Cardiac muscle cell (in vitro differentiated cells and primary cell): ENCODE results near the gene TCTN3. TPM values are rescaled to one million over a fixed set of nuclear protein-coding genes. Genes with fewer than 3 reads are reported as not detected.
A peak's percentile ranks its signal among the peaks of the same experiment; 100 is the strongest.
"Not testable (repeated sequence)": the region's sequence is repeated elsewhere in the genome, so short reads cannot be mapped to it uniquely, and the experiment has no call there.

ENCODE experiments used
- DNase-seq, 2 donors: peaks; one replicate each; pipeline versions ENCODE4 v3.0.0 to v3.0.0-alpha.2; 2010 to 2017; ENCODE audit warnings: low read depth in 1 of 2, low spot score in 1 of 2
- H3K27ac ChIP-seq: fragments of 200-600 bp; sonication (generic); 2 replicates; pipeline ENCODE4 v1.5.1; 2016
- H3K27me3 ChIP-seq: fragments of 200-600 bp; sonication (generic); 2 replicates; pipeline ENCODE4 v1.6.0; 2016; ENCODE audit warnings: control low read depth
- H3K36me3 ChIP-seq: fragments of 200-600 bp; sonication (generic); 2 replicates; pipeline ENCODE4 v1.5.1; 2016; ENCODE audit warnings: control low read depth
- H3K4me1 ChIP-seq: fragments of 200-600 bp; sonication (generic); 2 replicates; pipeline ENCODE4 v1.8.1; 2017; ENCODE audit warnings: low read depth, mild to moderate bottlenecking, mixed run types
- H3K4me3 ChIP-seq: fragments of 200-600 bp; sonication (generic); 2 replicates; pipeline ENCODE4 v1.5.1; 2016; ENCODE audit warnings: mild to moderate bottlenecking
- H3K9me3 ChIP-seq: fragments of 200-600 bp; sonication (generic); 2 replicates; pipeline ENCODE4 v1.5.1; 2017; ENCODE audit warnings: low read depth, mild to moderate bottlenecking, control low read depth
- polyA plus RNA-seq: library from polyadenylated mRNA; unstranded; fragments of >200 nt; fragmentation: Nextera tagmentation; extraction: Ambion mirVana; gene quantifications from 2 replicates; pipeline ENCODE4 v1.2.1, GENCODE V29; 2016
- total RNA-seq: library from RNA; depleted of rRNA; stranded (reverse); fragments of >200 nt; gene quantifications from 2 replicates; pipeline ENCODE4 v1.2.3, GENCODE V29; 2016
- TF ChIP-seq, protein P1 (sequence below): IDR thresholded peaks from 2 replicates; pipeline ENCODE4 v1.5.1; 2012; ENCODE audit warnings: low read depth, mild to moderate bottlenecking, low read length

TCTN3 gene
- total and polyA plus RNA-seq, 2 experiments from 2014 or later: 21.9 to 40.6 TPM

- H3K4me3 ChIP-seq: no peak overlapping the region
- H3K36me3 ChIP-seq: no peaks in the 10 kb centered on the region
- no peak overlapping the region for H3K27ac ChIP-seq
- DNase-seq: no peak
- peaks cover 3% of the 10 kb centered on the region for H3K4me1 ChIP-seq
- H3K9me3 ChIP-seq: no peaks in the 10 kb centered on the region
- TF ChIP-seq, protein P1, sequence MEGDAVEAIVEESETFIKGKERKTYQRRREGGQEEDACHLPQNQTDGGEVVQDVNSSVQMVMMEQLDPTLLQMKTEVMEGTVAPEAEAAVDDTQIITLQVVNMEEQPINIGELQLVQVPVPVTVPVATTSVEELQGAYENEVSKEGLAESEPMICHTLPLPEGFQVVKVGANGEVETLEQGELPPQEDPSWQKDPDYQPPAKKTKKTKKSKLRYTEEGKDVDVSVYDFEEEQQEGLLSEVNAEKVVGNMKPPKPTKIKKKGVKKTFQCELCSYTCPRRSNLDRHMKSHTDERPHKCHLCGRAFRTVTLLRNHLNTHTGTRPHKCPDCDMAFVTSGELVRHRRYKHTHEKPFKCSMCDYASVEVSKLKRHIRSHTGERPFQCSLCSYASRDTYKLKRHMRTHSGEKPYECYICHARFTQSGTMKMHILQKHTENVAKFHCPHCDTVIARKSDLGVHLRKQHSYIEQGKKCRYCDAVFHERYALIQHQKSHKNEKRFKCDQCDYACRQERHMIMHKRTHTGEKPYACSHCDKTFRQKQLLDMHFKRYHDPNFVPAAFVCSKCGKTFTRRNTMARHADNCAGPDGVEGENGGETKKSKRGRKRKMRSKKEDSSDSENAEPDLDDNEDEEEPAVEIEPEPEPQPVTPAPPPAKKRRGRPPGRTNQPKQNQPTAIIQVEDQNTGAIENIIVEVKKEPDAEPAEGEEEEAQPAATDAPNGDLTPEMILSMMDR: no peak
- no peaks in the 10 kb centered on the region for H3K27me3 ChIP-seq
Observed at GRCh38 chr10:95730233-95730632, 36.5 kb upstream of the TCTN3 start.

DNA sequence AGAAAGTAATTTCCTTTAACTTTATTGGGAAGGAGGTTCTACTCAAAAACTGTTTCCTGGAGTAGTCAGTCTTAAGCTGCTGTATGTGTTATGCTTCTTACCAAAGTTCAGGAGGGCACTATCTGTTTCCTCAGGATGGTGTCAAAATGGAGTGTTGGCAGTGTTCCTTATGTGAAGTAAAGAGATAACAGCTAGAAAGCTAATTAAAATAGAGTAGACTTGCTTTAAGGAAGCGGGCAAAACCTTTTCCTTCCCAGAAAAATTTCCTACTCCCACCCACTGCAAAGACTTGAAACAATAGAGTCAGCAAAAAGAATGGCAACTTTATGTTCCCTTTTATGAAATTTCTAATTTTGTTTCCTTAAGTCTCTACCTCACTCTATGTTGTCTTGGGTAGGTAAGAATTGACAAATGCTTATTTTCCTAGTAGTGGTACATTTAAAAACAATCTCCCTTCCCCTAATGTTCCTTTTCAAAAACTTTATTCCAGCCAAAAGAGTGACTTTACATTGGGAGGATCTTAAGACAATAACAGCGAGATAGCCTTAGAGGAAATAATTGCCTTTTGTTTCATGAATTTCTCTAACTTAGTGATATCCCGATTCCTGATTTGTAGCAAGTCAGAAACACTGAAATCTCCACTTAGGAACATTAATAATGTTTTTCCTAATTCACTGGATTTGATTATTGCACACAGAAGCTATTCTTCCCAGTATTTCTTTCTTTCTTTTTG, 35.8 kb upstream of the TCTN3 start:
- no peak overlapping the region for H3K4me3 ChIP-seq
- peak in 1 of 2 donors; percentile 8 for DNase-seq
- H3K9me3 ChIP-seq: no peaks in the 10 kb centered on the region
- H3K27ac ChIP-seq: no peak overlapping the region
- TF ChIP-seq, protein P1: no peak
- peaks cover 3% of the 10 kb centered on the region for H3K4me1 ChIP-seq
- H3K36me3 ChIP-seq: no peaks in the 10 kb centered on the region
- no peaks in the 10 kb centered on the region for H3K27me3 ChIP-seq

DNA sequence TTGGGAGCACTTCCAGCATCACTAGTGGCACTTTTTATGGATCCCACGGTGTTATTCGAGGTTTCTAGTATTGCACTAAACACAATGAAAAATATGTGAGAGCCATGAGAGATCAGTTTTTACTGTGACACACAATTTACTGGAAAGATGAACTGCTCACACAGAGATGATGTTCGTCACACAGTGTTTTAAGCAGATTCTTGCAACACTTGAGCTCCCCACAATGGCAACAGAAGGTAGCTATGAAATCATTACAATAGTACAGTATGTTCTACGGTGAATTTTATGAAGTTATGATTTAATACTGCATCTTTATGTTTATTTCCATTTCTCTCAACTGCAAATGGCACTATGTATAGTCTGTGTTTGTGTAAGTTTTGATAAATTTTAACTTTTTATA, 34.8 kb upstream of the TCTN3 start:
- no peak overlapping the region for H3K27ac ChIP-seq
- H3K27me3 ChIP-seq: no peaks in the 10 kb centered on the region
- H3K36me3 ChIP-seq: no peaks in the 10 kb centered on the region
- H3K4me1 ChIP-seq: peaks cover 3% of the 10 kb centered on the region
- peak in 1 of 2 donors; percentile 58 for DNase-seq
- TF ChIP-seq, protein P1: no peak
- H3K4me3 ChIP-seq: no peak overlapping the region
- H3K9me3 ChIP-seq: no peaks in the 10 kb centered on the region

- H3K27ac ChIP-seq, H3K27me3 ChIP-seq, H3K36me3 ChIP-seq, DNase-seq, H3K4me3 ChIP-seq, H3K4me1 ChIP-seq, H3K9me3 ChIP-seq: not testable (repeated sequence)
Observed at GRCh38 chr10:95722496-95722895, 28.8 kb upstream of the TCTN3 start.

DNA sequence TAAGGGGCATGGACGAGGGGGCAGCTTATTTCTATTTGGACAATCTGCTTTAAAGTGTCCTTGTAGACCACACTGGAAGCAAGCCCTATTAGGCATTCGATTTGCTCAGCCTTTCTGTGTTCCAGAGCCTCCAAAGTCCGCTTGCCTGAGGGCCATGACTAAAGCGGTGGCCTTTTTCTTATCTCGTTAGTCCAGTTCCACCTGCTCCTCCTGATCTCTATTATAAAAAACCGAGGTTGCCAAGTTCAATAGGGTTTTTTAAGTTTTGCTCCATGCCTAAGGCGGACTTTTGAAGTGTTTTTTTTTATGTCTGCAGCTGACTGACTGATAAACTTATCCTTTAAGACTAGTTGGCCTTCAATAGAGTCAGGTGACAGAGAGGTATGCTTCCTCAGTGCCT, 27.0 kb upstream of the TCTN3 start:
- not testable (repeated sequence) for DNase-seq, H3K4me3 ChIP-seq, H3K9me3 ChIP-seq, H3K27ac ChIP-seq, H3K4me1 ChIP-seq, H3K36me3 ChIP-seq, H3K27me3 ChIP-seq

DNA sequence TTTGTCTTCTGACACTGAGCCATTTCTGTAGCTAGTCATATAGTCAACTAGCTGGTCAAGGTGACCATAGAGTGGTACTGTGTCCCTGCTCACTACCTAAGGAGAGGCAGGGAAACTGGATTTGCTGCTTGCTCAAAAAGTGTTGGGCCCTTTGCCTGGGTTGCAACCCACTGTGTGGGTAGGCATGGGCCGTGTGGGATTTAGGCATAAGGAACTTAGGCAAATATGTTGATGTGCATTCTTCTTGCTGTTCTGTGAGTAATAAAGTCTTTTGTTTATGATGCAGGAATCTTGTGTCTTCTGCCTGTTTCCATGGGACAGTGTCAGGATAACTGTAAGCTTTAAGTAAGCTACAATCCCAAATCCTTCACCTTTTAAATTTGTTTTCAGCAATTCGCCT, 23.1 kb upstream of the TCTN3 start:
- no peak for DNase-seq
- Histone ChIP-seq H3K36me3 (no peaks in the 10 kb centered on the region), H3K9me3 (no peaks in the 10 kb centered on the region), H3K27me3 (no peaks in the 10 kb centered on the region), H3K4me3 (no peak overlapping the region), H3K27ac (no peak overlapping the region), H3K4me1 (no peaks in the 10 kb centered on the region)
- TF ChIP-seq, protein P1: no peak
